ENCODE data around the gene DCUN1D2. TPM values are rescaled to one million over a fixed set of nuclear protein-coding genes. Genes with fewer than 3 reads are reported as not detected.
A peak's percentile ranks its signal among the peaks of the same experiment; 100 is the strongest.

DCUN1D2 gene
- total RNA-seq, 3 donors from 2014 or later: 17.7 to 32.4 (median 22.6) TPM

- intact Hi-C loops (cut with DNase I, micrococcal nuclease): no loop called here
- H3K4me1 ChIP-seq (ENCODE audit: low read depth): no peaks in the 10 kb centered on the region
- DNase-seq (no peak), ATAC-seq (no peak)
- H3K9me3 ChIP-seq: no peaks in the 10 kb centered on the region
- H3K36me3 ChIP-seq (ENCODE audit: low read depth): no peaks in the 10 kb centered on the region
- TF ChIP-seq CTCF (IDR thresholded peaks at IDR 0.05): no peak
- no peak overlapping the region for H3K4me3 ChIP-seq
These were observed 77.2 kb downstream of the DCUN1D2 start for GRCh38 chr13:113413178-113413897.

GRCh38 chr13:113412440-113412839 lies 78.1 kb downstream of the DCUN1D2 start:
- no peak overlapping the region for H3K4me3 ChIP-seq
- no peaks in the 10 kb centered on the region for H3K9me3 ChIP-seq
- no peaks in the 10 kb centered on the region for H3K4me1 ChIP-seq (ENCODE audit: low read depth)
- ATAC-seq: no peak
- DNase-seq: no peak
- H3K36me3 ChIP-seq (ENCODE audit: low read depth): no peaks in the 10 kb centered on the region
- no peak for TF ChIP-seq CTCF (IDR thresholded peaks at IDR 0.05)
- intact Hi-C loops (cut with DNase I, micrococcal nuclease): no loop called here

GRCh38 chr13:113411216-113412023 lies 79.1 kb downstream of the DCUN1D2 start:
- Histone ChIP-seq H3K9me3 (no peaks in the 10 kb centered on the region), H3K4me3 (no peak overlapping the region), H3K4me1 (ENCODE audit: low read depth) (no peaks in the 10 kb centered on the region), H3K36me3 (ENCODE audit: low read depth) (no peaks in the 10 kb centered on the region)
- TF ChIP-seq CTCF (IDR thresholded peaks at IDR 0.05): no peak
- ATAC-seq: peak; percentile 43
- intact Hi-C loops (cut with DNase I, micrococcal nuclease): no loop called here
- peak in 2 of 3 donors; percentile 45 to 55 for DNase-seq

- intact Hi-C loops (cut with DNase I, micrococcal nuclease): no loop called here
- TF ChIP-seq CTCF (IDR thresholded peaks at IDR 0.05): no peak
- no peaks in the 10 kb centered on the region for H3K9me3 ChIP-seq
- DNase-seq (peak in 1 of 3 donors; percentile 34), ATAC-seq (peak; percentile 37)
- no peaks in the 10 kb centered on the region for H3K36me3 ChIP-seq (ENCODE audit: low read depth)
- H3K4me1 ChIP-seq (ENCODE audit: low read depth): no peaks in the 10 kb centered on the region
- H3K4me3 ChIP-seq: no peak overlapping the region
These were observed 79.9 kb downstream of the DCUN1D2 start for GRCh38 chr13:113410472-113411201.

GRCh38 chr13:113408562-113408961 lies 81.9 kb downstream of the DCUN1D2 start:
- Histone ChIP-seq H3K9me3 (no peaks in the 10 kb centered on the region), H3K36me3 (ENCODE audit: low read depth) (no peaks in the 10 kb centered on the region), H3K4me1 (ENCODE audit: low read depth) (no peaks in the 10 kb centered on the region), H3K4me3 (no peak overlapping the region)
- ATAC-seq (no peak), DNase-seq (no peak)
- no peak for TF ChIP-seq CTCF (IDR thresholded peaks at IDR 0.05)
- intact Hi-C loops (cut with DNase I, micrococcal nuclease): no loop called here

All from mucosa of descending colon (tissue), 3 donors.